Calu3 (cell line): Measurements from ENCODE around the gene PLBD2. TPM values are rescaled to one million over a fixed set of nuclear protein-coding genes. Genes with fewer than 3 reads are reported as not detected.

Experiments
- BruUV-seq: library from RNA; stranded (reverse); fragments of 400-500 nt; replicated peaks from 2 replicates; lab custom pipeline; 2021; lab: Mats Ljungman, UMichigan
- CTCF ChIA-PET: fragments of 300-600 bp; sonication (Branson Sonifier 250); formaldehyde crosslinking; loops from one replicate; lab custom pipeline; 2022; ENCODE audit warnings: antibody characterized with exemption; lab: Charles Lee
- DNase-seq: peaks from one replicate; pipeline ENCODE4 v3.0.0; 2022
- H3K27ac Mint-ChIP-seq: one replicate; pipeline ENCODE4 v1.8.0; 2022; ENCODE audit warnings: mixed read lengths; ENCODE audit not compliant: unreplicated experiment
- H3K27me3 Mint-ChIP-seq: one replicate; pipeline ENCODE4 v1.8.0; 2022; ENCODE audit warnings: mixed read lengths; ENCODE audit not compliant: unreplicated experiment
- H3K36me3 Mint-ChIP-seq: one replicate; pipeline ENCODE4 v1.8.0; 2022; ENCODE audit warnings: mild to moderate bottlenecking, moderate library complexity, mixed read lengths; ENCODE audit not compliant: insufficient read depth, unreplicated experiment
- H3K4me1 Mint-ChIP-seq: one replicate; pipeline ENCODE4 v1.8.0; 2022; ENCODE audit warnings: mild to moderate bottlenecking, low read depth, mixed read lengths; ENCODE audit not compliant: unreplicated experiment
- H3K4me3 Mint-ChIP-seq: one replicate; pipeline ENCODE4 v1.8.0; 2022; ENCODE audit warnings: mild to moderate bottlenecking, low read depth, moderate library complexity, mixed read lengths; ENCODE audit not compliant: unreplicated experiment
- H3K9me3 Mint-ChIP-seq: one replicate; pipeline ENCODE4 v1.8.0; 2022; ENCODE audit warnings: low read depth, mixed read lengths; ENCODE audit not compliant: unreplicated experiment
- intact Hi-C: fragments of 100-400 bp; cut with micrococcal nuclease; formaldehyde crosslinking; loops from one replicate; pipeline ENCODE4 v1.10.0; 2022; ENCODE audit not compliant: unreplicated experiment
- total RNA-seq: library from RNA; stranded (reverse); gene quantifications from 2 replicates; pipeline ENCODE4 v1.2.3, GENCODE V29; 2022
- TF ChIP-seq, protein P1 (sequence below): fragments of 200-600 bp; IDR thresholded peaks from one replicate; pipeline ENCODE4 v1.8.0; 2022; ENCODE audit warnings: antibody characterized with exemption; ENCODE audit not compliant: unreplicated experiment

PLBD2 gene
- total RNA-seq, 1 experiment from 2014 or later, result 31.5 TPM

DNA sequence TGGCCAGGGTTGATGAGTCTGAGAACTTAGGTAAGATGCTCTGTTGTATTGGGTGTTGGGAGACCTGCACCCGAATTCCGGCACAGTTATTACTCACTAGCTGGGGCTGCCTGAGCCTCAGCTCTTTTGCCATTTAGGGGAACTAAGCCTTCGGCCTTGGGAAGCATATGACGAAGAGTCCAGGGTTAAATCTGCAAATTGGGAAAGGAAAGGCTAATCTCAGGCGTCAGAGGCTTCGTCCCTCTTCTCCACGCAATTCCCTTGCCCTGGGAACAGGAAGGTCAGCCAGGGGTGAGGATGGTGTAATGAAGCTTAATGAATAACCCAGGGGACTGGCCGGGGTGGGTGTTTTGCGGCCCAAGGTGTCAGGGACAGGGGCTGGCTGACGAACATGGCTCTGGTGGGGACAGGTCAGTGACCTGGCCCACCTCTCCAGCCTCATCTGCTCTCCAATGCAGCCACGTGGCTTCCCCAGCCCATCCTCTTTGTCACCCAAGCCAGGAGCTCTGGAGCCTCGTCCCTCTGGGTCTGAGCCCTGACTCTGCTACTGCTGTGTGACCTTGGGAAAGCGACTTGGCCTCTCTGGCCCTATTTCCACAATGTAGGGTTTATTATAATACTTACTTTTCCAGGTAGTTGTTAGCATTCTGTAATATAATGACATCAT lies 60.0 kb downstream of the PLBD2 start:
- peaks cover 18% of the 10 kb centered on the region for H3K36me3 Mint-ChIP-seq
- no TSS peak for BruUV-seq

DNA sequence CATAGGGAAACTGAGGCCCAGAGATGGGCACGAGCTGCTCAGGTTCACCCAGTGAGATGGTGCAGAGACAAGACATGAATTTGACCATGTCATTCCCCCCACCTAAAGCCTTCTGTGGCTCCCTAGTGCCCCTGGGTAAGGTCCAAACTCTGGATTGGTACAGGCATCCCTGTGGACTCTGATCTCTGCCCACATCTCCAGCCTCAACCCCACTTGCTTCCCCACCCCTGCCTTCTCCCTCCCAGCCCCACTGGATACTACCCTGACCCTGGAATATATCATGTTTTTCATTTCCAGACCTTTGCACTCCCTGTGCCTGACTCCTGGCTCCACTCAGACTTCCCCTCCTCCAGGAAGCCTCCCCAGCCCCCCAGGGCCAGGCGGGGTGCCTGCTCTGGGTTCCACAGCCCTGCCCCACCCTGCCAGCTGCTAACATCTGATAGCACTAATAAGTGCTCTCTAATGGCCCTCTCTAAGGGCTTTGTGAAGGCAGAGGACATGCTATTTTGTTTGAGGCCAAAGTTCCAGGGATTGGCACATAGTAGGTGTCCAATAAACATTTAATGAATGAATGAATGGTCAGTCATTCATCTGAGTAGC lies 62.7 kb downstream of the PLBD2 start:
- H3K4me3 Mint-ChIP-seq, result no peak overlapping the region
- no TSS peak for BruUV-seq

More for the DNA sequence above, 60.0 kb downstream of the PLBD2 start:
- Mint-ChIP-seq H3K9me3 (no peaks in the 10 kb centered on the region), H3K4me1 (peaks cover 44% of the 10 kb centered on the region), H3K27ac (peak overlapping the region; percentile 24), H3K4me3 (peak overlapping the region; percentile 33), H3K27me3 (no peaks in the 10 kb centered on the region)
- peak; percentile 62 for DNase-seq
- TF ChIP-seq, protein P1, sequence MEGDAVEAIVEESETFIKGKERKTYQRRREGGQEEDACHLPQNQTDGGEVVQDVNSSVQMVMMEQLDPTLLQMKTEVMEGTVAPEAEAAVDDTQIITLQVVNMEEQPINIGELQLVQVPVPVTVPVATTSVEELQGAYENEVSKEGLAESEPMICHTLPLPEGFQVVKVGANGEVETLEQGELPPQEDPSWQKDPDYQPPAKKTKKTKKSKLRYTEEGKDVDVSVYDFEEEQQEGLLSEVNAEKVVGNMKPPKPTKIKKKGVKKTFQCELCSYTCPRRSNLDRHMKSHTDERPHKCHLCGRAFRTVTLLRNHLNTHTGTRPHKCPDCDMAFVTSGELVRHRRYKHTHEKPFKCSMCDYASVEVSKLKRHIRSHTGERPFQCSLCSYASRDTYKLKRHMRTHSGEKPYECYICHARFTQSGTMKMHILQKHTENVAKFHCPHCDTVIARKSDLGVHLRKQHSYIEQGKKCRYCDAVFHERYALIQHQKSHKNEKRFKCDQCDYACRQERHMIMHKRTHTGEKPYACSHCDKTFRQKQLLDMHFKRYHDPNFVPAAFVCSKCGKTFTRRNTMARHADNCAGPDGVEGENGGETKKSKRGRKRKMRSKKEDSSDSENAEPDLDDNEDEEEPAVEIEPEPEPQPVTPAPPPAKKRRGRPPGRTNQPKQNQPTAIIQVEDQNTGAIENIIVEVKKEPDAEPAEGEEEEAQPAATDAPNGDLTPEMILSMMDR, result no peak
- intact Hi-C loops, result loop anchor here (2.0 kb wide), 1 partner anchor 34 kb away; no protein-coding TSS in a partner anchor
- CTCF ChIA-PET, result interaction anchor here (0.6 to 1.4 kb wide), 3 partner anchors 9 to 278 kb away, joined by 3 to 5 read pairs (median 3); no protein-coding TSS in a partner anchor

DNA sequence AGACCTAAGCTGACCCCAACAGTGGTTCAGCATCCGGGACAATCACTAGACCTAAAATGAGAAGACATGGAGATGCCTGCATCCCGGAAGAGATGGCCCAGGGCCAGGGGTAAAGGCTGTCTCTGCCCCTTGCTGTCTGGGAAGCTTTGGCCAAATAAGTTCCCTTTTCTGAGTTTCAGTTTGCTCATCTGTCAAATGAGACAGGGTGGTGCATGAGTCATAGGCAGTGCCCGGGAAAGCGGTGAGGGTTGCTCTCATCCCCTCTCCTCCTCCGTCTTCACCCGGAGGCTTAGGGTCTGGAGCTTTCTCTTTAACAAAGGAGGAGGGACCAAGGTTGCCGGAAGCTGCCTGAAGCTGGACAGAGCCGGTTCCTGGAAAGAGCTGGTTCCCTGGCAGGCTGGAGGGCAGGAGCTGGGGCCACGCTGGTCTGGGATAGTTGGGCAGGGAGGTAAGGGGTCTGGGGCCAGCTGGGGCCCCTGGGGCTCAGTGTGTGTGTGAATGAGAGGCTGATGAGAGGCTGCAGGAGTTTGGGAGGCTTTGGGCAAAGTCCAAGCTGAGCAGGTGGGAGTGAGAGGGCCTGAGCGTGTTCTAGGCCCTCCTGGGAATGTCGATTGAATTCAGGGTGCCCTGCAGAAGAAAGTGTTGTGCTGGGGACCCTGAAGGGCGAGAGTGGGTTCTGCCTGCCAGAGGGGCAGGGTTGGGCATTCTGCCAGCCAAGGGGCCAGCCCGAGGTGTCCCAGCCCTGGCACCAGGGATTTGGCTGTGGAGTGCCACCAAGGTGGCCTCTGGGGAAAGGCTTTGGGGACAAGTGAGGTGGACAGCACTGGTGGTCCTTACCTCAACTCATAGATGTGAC lies 63.9 kb downstream of the PLBD2 start, which contains the start of gene SDSL:
Gene SDSL (plus strand): TSS at position 351 of the 856 bp plus-strand sequence. CDS start 5,603 bp downstream, outside the sequence.
- Mint-ChIP-seq H3K27ac (peak within 1 kb of the TSS; percentile 77), H3K9me3 (no peaks in the 10 kb centered on the region), H3K4me3 (peak within 1 kb of the TSS; percentile 87), H3K36me3 (peaks cover 23% of the 10 kb centered on the region), H3K4me1 (peaks cover 32% of the 10 kb centered on the region), H3K27me3 (no peaks in the 10 kb centered on the region)
- CTCF ChIA-PET, result interaction anchor here (0.6 to 1.6 kb wide), 5 partner anchors 9 to 87 kb away, joined by 3 to 6 read pairs (median 3); partner anchors contain the start of gene SLC8B1
- TSS peak; percentile 61 for BruUV-seq
- intact Hi-C loops, result loop anchor here (5.0 kb wide), 1 partner anchor 225 kb away; no protein-coding TSS in a partner anchor
- peak; percentile 77 for DNase-seq
- TF ChIP-seq, protein P1, result no peak

More for the DNA sequence above, 62.7 kb downstream of the PLBD2 start:
- CTCF ChIA-PET, result no interaction called here
- peaks cover 23% of the 10 kb centered on the region for H3K36me3 Mint-ChIP-seq
- no peak for DNase-seq
- TF ChIP-seq, protein P1, result no peak
- peaks cover 38% of the 10 kb centered on the region for H3K4me1 Mint-ChIP-seq
- H3K27me3 Mint-ChIP-seq, result no peaks in the 10 kb centered on the region
- no peak overlapping the region for H3K27ac Mint-ChIP-seq
- H3K9me3 Mint-ChIP-seq, result no peaks in the 10 kb centered on the region
- intact Hi-C loops, result loop anchor here (5.0 kb wide), 1 partner anchor 224 kb away; no protein-coding TSS in a partner anchor
